ENCODE results near the gene ZDHHC6. TPM values are rescaled to one million over a fixed set of nuclear protein-coding genes. Genes with fewer than 3 reads are reported as not detected.

ZDHHC6 gene
- polyA plus RNA-seq, 2 of the 4 experiments (the other 2 are of a cell fraction) = 37.2 to 57.0 TPM

- no peak for TF ChIP-seq ATOH8 (CRISPR knock-in tag; IDR thresholded peaks at IDR 0.05; ENCODE audit: low read depth)
Observed at GRCh38 chr10:112429147-112429546, 17.6 kb downstream of the ZDHHC6 start (continued).

GRCh38 chr10:112426111-112426510 is 20.6 kb downstream of the ZDHHC6 start:
- FAIRE-seq (no peak), ATAC-seq (no peak), DNase-seq (ENCODE audit: low read depth in 1 of 2, low spot score in 1 of 2) (no peak)
- no peak overlapping the region for H3K27ac ChIP-seq
- POLR2A ChIA-PET = no interaction called here
- 70% methylated on average over 2 of the region's 2 CpGs for WGBS (ENCODE audit: missing lambda C conversion rate)
- H3K4me2 ChIP-seq = no peak overlapping the region
- TF ChIP-seq REST (IDR thresholded peaks at IDR 0.05) (no peak), POLR2AphosphoS2 (conservative IDR thresholded peaks at IDR 0.05; ENCODE audit: low read length) (no peak), PBX3 (IDR thresholded peaks at IDR 0.05) (no peak), RAD21 (conservative IDR thresholded peaks at IDR 0.05 in 1 of 2, IDR thresholded peaks at IDR 0.05 in 1 of 2) (no peak), ZSCAN20 (CRISPR knock-in tag; IDR thresholded peaks at IDR 0.05) (no peak), HOXA7 (CRISPR knock-in tag; IDR thresholded peaks at IDR 0.05) (no peak), TFCP2L1 (CRISPR knock-in tag; IDR thresholded peaks at IDR 0.05) (no peak), E2F6 (IDR thresholded peaks at IDR 0.05; ENCODE audit: borderline replicate concordance, low read depth) (no peak), BCL3 (IDR thresholded peaks at IDR 0.05) (no peak), ESRRA (IDR thresholded peaks at IDR 0.05; ENCODE audit: borderline replicate concordance, low read length) (no peak)
- H3K4me3 ChIP-seq = no peak overlapping the region
- H3K9me3 ChIP-seq = no peaks in the 10 kb centered on the region
- no peaks in the 10 kb centered on the region for H3K4me1 ChIP-seq
- CTCF ChIA-PET = interaction anchor here (1.0 to 1.3 kb wide), 2 partner anchors 9 to 11 kb away, joined by 3 to 5 read pairs; no protein-coding TSS in a partner anchor

- POLR2A ChIA-PET = no interaction called here
- WGBS (ENCODE audit: missing lambda C conversion rate) = 76% methylated on average over 2 of the region's 2 CpGs
Observed at GRCh38 chr10:112424651-112425050, 22.1 kb downstream of the ZDHHC6 start.

More at GRCh38 chr10:112424651-112425050, 22.1 kb downstream of the ZDHHC6 start:
- CTCF ChIA-PET = interaction anchor here (0.9 to 1.3 kb wide), 4 partner anchors 10 to 309 kb away, joined by 3 to 7 read pairs (median 3); no protein-coding TSS in a partner anchor
- Histone ChIP-seq H3K27ac (no peak overlapping the region), H3K4me2 (no peak overlapping the region), H3K4me1 (no peaks in the 10 kb centered on the region), H3K9me3 (no peaks in the 10 kb centered on the region), H3K4me3 (no peak overlapping the region)
- no peak for TF ChIP-seq HEYL (CRISPR knock-in tag; IDR thresholded peaks at IDR 0.05)
- no peak for TF ChIP-seq HOXB5 (CRISPR knock-in tag; IDR thresholded peaks at IDR 0.05)
- TF ChIP-seq BCL3 (IDR thresholded peaks at IDR 0.05) = no peak
- TF ChIP-seq CHD2 (IDR thresholded peaks at IDR 0.05; ENCODE audit: low read length, partially characterized antibody) = no peak
- no peak for TF ChIP-seq JUN (IDR thresholded peaks at IDR 0.05)
- TF ChIP-seq FOXS1 (CRISPR knock-in tag; IDR thresholded peaks at IDR 0.05) = no peak
- no peak for TF ChIP-seq ELK1 (IDR thresholded peaks at IDR 0.05; ENCODE audit: low read depth, low read length)
- ATAC-seq = no peak
- FAIRE-seq = no peak
- no peak for DNase-seq (ENCODE audit: low read depth in 1 of 2, low spot score in 1 of 2)
